Vagina (tissue), 2 donors: ENCODE measurements around the gene ARPC5.

Source experiments
- POLR2A ChIP-seq, 2 donors: fragments of 450-650 bp; IDR thresholded peaks; one replicate each; pipeline ENCODE4 v1.6.1; 2017; ENCODE audit warnings: antibody characterized with exemption in 2 of 2, mild to moderate bottlenecking in 2 of 2, moderate library complexity in 2 of 2
- POLR2AphosphoS5 ChIP-seq, 2 donors: sonication (generic); formaldehyde crosslinking; IDR thresholded peaks; one replicate each; pipeline ENCODE4 v1.9.0; 2017; ENCODE audit warnings: antibody characterized with exemption in 2 of 2, mild to moderate bottlenecking in 2 of 2, low read depth in 1 of 2; ENCODE audit not compliant: insufficient read depth in 1 of 2
- TF ChIP-seq, protein P1 (sequence below), 3 experiments: fragments of 450-650 bp in 2 of 3; fragments of 200-600 bp in 1 of 3; sonication (generic) in 1 of 3; IDR thresholded peaks; one replicate each; pipeline ENCODE4 v1.5.1; 2017 to 2019; ENCODE audit warnings: antibody characterized with exemption in 3 of 3, mild to moderate bottlenecking in 2 of 3, moderate library complexity in 2 of 3

DNA sequence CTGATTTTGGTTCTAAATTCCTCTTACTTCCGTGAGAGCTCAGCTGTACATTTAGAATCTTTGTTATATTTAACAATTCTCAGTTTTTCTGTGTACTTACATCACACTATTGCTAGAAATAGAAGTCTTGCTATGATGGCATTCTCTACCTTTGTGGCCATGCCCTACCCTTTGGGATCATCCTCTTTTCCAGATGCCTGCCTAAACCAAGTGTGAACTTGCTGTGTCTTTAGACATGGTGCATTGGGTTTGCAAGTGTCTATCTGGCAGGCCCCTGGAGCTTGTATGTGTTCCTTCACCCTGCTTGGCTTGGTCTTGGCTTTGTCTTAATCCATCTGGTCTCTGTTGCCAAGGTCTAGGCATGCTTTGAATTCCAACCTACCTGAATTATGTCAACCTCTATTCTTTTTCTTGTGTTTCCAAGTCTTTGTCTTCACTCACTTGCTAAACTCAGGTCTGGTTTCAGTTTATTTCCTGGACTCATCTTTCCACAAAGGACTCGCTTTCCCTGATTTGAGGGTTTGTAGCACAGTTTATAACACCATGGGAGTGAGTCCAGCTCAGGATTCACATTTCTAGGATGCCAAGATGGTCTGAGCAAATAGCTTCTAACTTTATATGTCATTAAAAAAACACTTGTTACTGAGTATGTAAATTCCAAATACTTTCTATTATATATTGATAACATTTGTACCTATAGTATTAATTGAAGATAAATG, 38.2 kb upstream of the ARPC5 start:
- TF ChIP-seq, protein P1, sequence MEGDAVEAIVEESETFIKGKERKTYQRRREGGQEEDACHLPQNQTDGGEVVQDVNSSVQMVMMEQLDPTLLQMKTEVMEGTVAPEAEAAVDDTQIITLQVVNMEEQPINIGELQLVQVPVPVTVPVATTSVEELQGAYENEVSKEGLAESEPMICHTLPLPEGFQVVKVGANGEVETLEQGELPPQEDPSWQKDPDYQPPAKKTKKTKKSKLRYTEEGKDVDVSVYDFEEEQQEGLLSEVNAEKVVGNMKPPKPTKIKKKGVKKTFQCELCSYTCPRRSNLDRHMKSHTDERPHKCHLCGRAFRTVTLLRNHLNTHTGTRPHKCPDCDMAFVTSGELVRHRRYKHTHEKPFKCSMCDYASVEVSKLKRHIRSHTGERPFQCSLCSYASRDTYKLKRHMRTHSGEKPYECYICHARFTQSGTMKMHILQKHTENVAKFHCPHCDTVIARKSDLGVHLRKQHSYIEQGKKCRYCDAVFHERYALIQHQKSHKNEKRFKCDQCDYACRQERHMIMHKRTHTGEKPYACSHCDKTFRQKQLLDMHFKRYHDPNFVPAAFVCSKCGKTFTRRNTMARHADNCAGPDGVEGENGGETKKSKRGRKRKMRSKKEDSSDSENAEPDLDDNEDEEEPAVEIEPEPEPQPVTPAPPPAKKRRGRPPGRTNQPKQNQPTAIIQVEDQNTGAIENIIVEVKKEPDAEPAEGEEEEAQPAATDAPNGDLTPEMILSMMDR (IDR thresholded peaks at IDR 0.05) = no peak
- TF ChIP-seq POLR2A (IDR thresholded peaks at IDR 0.05) (no peak), POLR2AphosphoS5 (IDR thresholded peaks at IDR 0.05; ENCODE audit: insufficient read depth in 1 of 2, low read depth in 1 of 2) (no peak)
